Measurements from ENCODE around the gene IQGAP1.

GRCh38 chr15:90520365-90520764 lies 132.3 kb downstream of the IQGAP1 start:
- no peak for TF ChIP-seq CTCF (IDR thresholded peaks at IDR 0.05; ENCODE audit: poor library complexity)
- no peak for TF ChIP-seq EZH2 (IDR thresholded peaks at IDR 0.05; ENCODE audit: borderline replicate concordance)

Measured in hepatocyte (in vitro differentiated cells).